A549 (cell line): ENCODE measurements around the gene ADCYAP1R1. TPM values are rescaled to one million over a fixed set of nuclear protein-coding genes. Genes with fewer than 3 reads are reported as not detected.

Experiments used
- ATAC-seq, 2 experiments: fragments of 200-7000 bp in 1 of 2; fragments of >200 bp in 1 of 2; cut with Nextera tagmentation in 1 of 2; cut with Tn5 transposase in 1 of 2; 3 replicates each; pipeline versions ENCODE4 v1.8.0 to v1.9.1; 2018 to 2020; ENCODE audit warnings: mild to moderate bottlenecking in 1 of 2, moderate library complexity in 1 of 2
- CTCF ChIA-PET: fragments of 300-600 bp; sonication (Branson Sonifier 250); formaldehyde crosslinking; extraction: SDS; loops from one replicate; lab custom pipeline; 2021; ENCODE audit warnings: antibody characterized with exemption, inconsistent platforms; lab: Yijun Ruan, JAX
- POLR2A ChIA-PET: fragments of 350-600 bp; formaldehyde crosslinking; extraction: SDS; loops from one replicate; lab custom pipeline; 2021; ENCODE audit warnings: antibody characterized with exemption, inconsistent platforms; lab: Yijun Ruan, JAX
- DNase-seq, 2 experiments: peaks; one replicate each; pipeline versions ENCODE4 v3.0.0 to v3.0.0-alpha.2; 2011 to 2016; ENCODE audit warnings: low read depth in 1 of 2, low spot score in 1 of 2
- FAIRE-seq: peaks from 2 replicates; lab custom pipeline; 2011; peaks lifted over from hg19 to GRCh38; lab: Jason Lieb, UNC
- H3K27ac ChIP-seq, 2 experiments: fragments of >200 bp; sonication (Bioruptor Twin); formaldehyde crosslinking; 3 replicates each; pipeline ENCODE4 v1.5.1; 2016 to 2017
- H3K4me1 ChIP-seq: fragments of >200 bp; sonication (Bioruptor Twin); formaldehyde crosslinking; 3 replicates; pipeline ENCODE4 v1.6.1; 2016
- H3K4me2 ChIP-seq: fragments of >200 bp; sonication (Bioruptor Twin); formaldehyde crosslinking; 3 replicates; pipeline ENCODE4 v1.6.1; 2016
- H3K4me3 ChIP-seq: fragments of >200 bp; sonication (Bioruptor Twin); formaldehyde crosslinking; 3 replicates; pipeline ENCODE4 v1.5.1; 2016
- H3K9me3 ChIP-seq: fragments of >200 bp; sonication (Bioruptor Twin); formaldehyde crosslinking; 3 replicates; pipeline ENCODE4 v1.6.1; 2016
- BCL3 ChIP-seq: fragments of >200 bp; sonication (Bioruptor Twin); formaldehyde crosslinking; IDR thresholded peaks from 3 replicates; pipeline ENCODE4 v1.6.1; 2016
- BHLHE40 ChIP-seq: IDR thresholded peaks from 2 replicates; pipeline ENCODE4 v1.6.1; 2012; ENCODE audit warnings: low read depth, low read length, inconsistent platforms
- CHD4 ChIP-seq: fragments of 200-600 bp; sonication (generic); IDR thresholded peaks from 2 replicates; pipeline ENCODE4 v1.6.1; 2016; ENCODE audit warnings: antibody characterized with exemption, mild to moderate bottlenecking, borderline replicate concordance
- E2F6 ChIP-seq: IDR thresholded peaks from 2 replicates; pipeline ENCODE4 v1.6.1; 2012; ENCODE audit warnings: low read depth, borderline replicate concordance
- ESRRA ChIP-seq: fragments of 150-350 bp; IDR thresholded peaks from 2 replicates; pipeline ENCODE4 v1.6.1; 2014; ENCODE audit warnings: mild to moderate bottlenecking, low read length, borderline replicate concordance
- FOSL2 ChIP-seq, 2 experiments: fragments of 450-650 bp in 1 of 2; fragments of >200 bp in 1 of 2; sonication (Bioruptor Twin) in 1 of 2; formaldehyde crosslinking; IDR thresholded peaks; 2 replicates each; pipeline versions ENCODE4 v1.5.0 to v1.6.1; 2016 to 2020; ENCODE audit warnings: mild to moderate bottlenecking in 1 of 2, moderate library complexity in 1 of 2
- FOXS1 ChIP-seq: fragments of 250-450 bp; sonication (Bioruptor Pico); IDR thresholded peaks from 2 replicates; pipeline ENCODE4 v1.5.0; 2020; ENCODE audit warnings: mild to moderate bottlenecking, moderate library complexity
- GATA3 ChIP-seq: IDR thresholded peaks from 2 replicates; pipeline ENCODE4 v1.6.1; 2012; ENCODE audit warnings: borderline replicate concordance
- HMGXB4 ChIP-seq: fragments of 250-450 bp; sonication (Bioruptor Pico); IDR thresholded peaks from 2 replicates; pipeline ENCODE4 v1.5.0; 2021; ENCODE audit warnings: mild to moderate bottlenecking, moderate library complexity, borderline replicate concordance
- JUNB ChIP-seq: fragments of >200 bp; sonication (Bioruptor Twin); formaldehyde crosslinking; IDR thresholded peaks from 2 replicates; pipeline ENCODE4 v1.6.1; 2016
- KDM5A ChIP-seq: fragments of 200-600 bp; sonication (generic); IDR thresholded peaks from 2 replicates; pipeline ENCODE4 v1.6.1; 2016; ENCODE audit warnings: antibody characterized with exemption, mild to moderate bottlenecking
- MAZ ChIP-seq: fragments of 150-350 bp; IDR thresholded peaks from 2 replicates; pipeline ENCODE4 v1.6.1; 2014; ENCODE audit warnings: antibody characterized with exemption, low read depth, low read length, borderline replicate concordance
- NFE2L2 ChIP-seq: fragments of 150-350 bp; conservative IDR thresholded peaks from 2 replicates; pipeline ENCODE4 v1.6.1; 2014; ENCODE audit warnings: low read length
- NR3C1 ChIP-seq: fragments of >200 bp; sonication (Bioruptor Twin); formaldehyde crosslinking; IDR thresholded peaks from 3 replicates; pipeline ENCODE4 v1.6.1; 2017
- PBX3 ChIP-seq: IDR thresholded peaks from 2 replicates; pipeline ENCODE4 v1.6.1; 2012
- POLR2AphosphoS2 ChIP-seq: conservative IDR thresholded peaks from 2 replicates; pipeline ENCODE4 v1.6.1; 2012; ENCODE audit warnings: low read length, improper control_type of control experiment, inconsistent platforms
- RAD21 ChIP-seq, 2 experiments: fragments of >200 bp in 1 of 2; sonication (Bioruptor Twin) in 1 of 2; formaldehyde crosslinking in 1 of 2; IDR thresholded peaks in 1 of 2; conservative IDR thresholded peaks in 1 of 2; 2 replicates in 1 of 2; 3 replicates in 1 of 2; pipeline ENCODE4 v1.6.1; 2012 to 2018; ENCODE audit warnings: inconsistent platforms in 1 of 2
- RARB ChIP-seq: fragments of 250-450 bp; sonication (Bioruptor Pico); IDR thresholded peaks from 2 replicates; pipeline ENCODE4 v1.8.0; 2021; ENCODE audit warnings: mild to moderate bottlenecking, moderate library complexity
- RNF2 ChIP-seq: fragments of 200-600 bp; sonication (generic); IDR thresholded peaks from 2 replicates; pipeline ENCODE4 v1.6.1; 2016; ENCODE audit warnings: low read depth, mild to moderate bottlenecking, antibody characterized with exemption, moderate library complexity, borderline replicate concordance
- SMC3 ChIP-seq: fragments of >200 bp; sonication (Bioruptor Twin); formaldehyde crosslinking; IDR thresholded peaks from 3 replicates; pipeline ENCODE4 v1.6.1; 2018; ENCODE audit warnings: inconsistent platforms
- TP53 ChIP-seq: fragments of 250-450 bp; sonication (Bioruptor Pico); IDR thresholded peaks from 2 replicates; pipeline ENCODE4 v1.5.0; 2021; ENCODE audit warnings: mild to moderate bottlenecking, moderate library complexity
- USF2 ChIP-seq: fragments of 450-650 bp; IDR thresholded peaks from 2 replicates; pipeline ENCODE4 v1.6.1; 2014; ENCODE audit warnings: antibody characterized with exemption
- WGBS: methylation state at CpG from one replicate; pipeline ENCODE4 v1.1.6; 2017; ENCODE audit errors: missing lambda C conversion rate; 5-methylcytosine and 5-hydroxymethylcytosine counted together
- polyA plus RNA-seq, 4 experiments: library from polyadenylated mRNA; depleted of rRNA in 3 of 4; stranded (reverse); fragments of >200 nt; fragmentation: RNase III in 1 of 4; extraction: RNeasy Plus Mini Kit Qiagen cat#74134 plus additional on column Dnase treatment in 1 of 4; gene quantifications; 2 replicates in 3 of 4; 3 replicates in 1 of 4; pipeline ENCODE4 v1.2.3, GENCODE V29; 2011 to 2017

ADCYAP1R1 gene
- polyA plus RNA-seq, 2 of the 4 experiments (the other 2 are of a cell fraction): 0.01 TPM; not detected in 1

- 31% methylated on average over 22 of the region's 50 CpGs for WGBS
- H3K4me1 ChIP-seq: peaks cover 7% of the 10 kb centered on the region; the same call in 1 of the 3 replicates
- H3K9me3 ChIP-seq: no peaks in the 10 kb centered on the region
- FAIRE-seq: no peak
- H3K4me3 ChIP-seq: peak overlapping the region; percentile 49
- TF ChIP-seq MAZ (no peak), RAD21 (conservative IDR thresholded peaks at IDR 0.05 in 1 of 2, IDR thresholded peaks at IDR 0.05 in 1 of 2) (no peak), ESRRA (no peak), BHLHE40 (no peak), PBX3 (no peak), USF2 (no peak), POLR2AphosphoS2 (no peak), E2F6 (no peak), NFE2L2 (no peak), GATA3 (no peak), CHD4 (no peak), FOXS1 (no peak)
- TF ChIP-seq, all 56 proteins: peak for 0
- peak overlapping the region in 1 of 2 experiments; percentile 27; a peak in 1 of 6 replicates for H3K27ac ChIP-seq
- peak overlapping the region; percentile 93 for H3K4me2 ChIP-seq
- ChIA-PET POLR2A (no interaction called here), CTCF (interaction anchor here (1.4 to 1.6 kb wide), 2 partner anchors 9 to 114 kb away, joined by 3 to 6 read pairs; no protein-coding TSS in a partner anchor)
- no peak for DNase-seq
- no peak for ATAC-seq
Observed at GRCh38 chr7:31052841-31053601, 913 bp downstream of the ADCYAP1R1 start.

- no peak for ATAC-seq
- H3K4me1 ChIP-seq: peaks cover 7% of the 10 kb centered on the region; the same call in 1 of the 3 replicates
- no peak overlapping the region for H3K27ac ChIP-seq
- FAIRE-seq: no peak
- TF ChIP-seq RNF2 (no peak), HMGXB4 (CRISPR knock-in tag) (no peak), BCL3 (no peak), NR3C1 (no peak), FOSL2 (IDR thresholded peaks at IDR 0.05) (no peak), FOSL2 (CRISPR knock-in tag; IDR thresholded peaks at IDR 0.05) (no peak), JUNB (no peak), KDM5A (no peak), FOXS1 (no peak), GATA3 (no peak), RARB (no peak), TP53 (no peak), SMC3 (no peak), USF2 (no peak)
- POLR2A ChIA-PET: no interaction called here
- no peak overlapping the region for H3K4me3 ChIP-seq
- no peak overlapping the region for H3K4me2 ChIP-seq
- H3K9me3 ChIP-seq: no peaks in the 10 kb centered on the region
- 61% methylated on average over 5 of the region's 5 CpGs for WGBS
- CTCF ChIA-PET: interaction anchor here (0.7 to 1.6 kb wide), 4 partner anchors 12 to 254 kb away, joined by 3 to 6 read pairs (median 3); no protein-coding TSS in a partner anchor
- DNase-seq: no peak
Observed at GRCh38 chr7:31053986-31054385, 1.9 kb downstream of the ADCYAP1R1 start.
